Glutamatergic neuron (in vitro differentiated cells): Measurements from ENCODE around the gene KRTAP3-2. TPM values are rescaled to one million over a fixed set of nuclear protein-coding genes. Genes with fewer than 3 reads are reported as not detected.

Experiments used
- DNase-seq: peaks from one replicate; pipeline ENCODE4 v3.0.0; 2022
- H3K27ac Mint-ChIP-seq: one replicate; pipeline ENCODE4 v1.8.0; 2020; ENCODE audit warnings: mild to moderate bottlenecking, mixed read lengths, inconsistent platforms; ENCODE audit not compliant: unreplicated experiment
- H3K27me3 Mint-ChIP-seq: one replicate; pipeline ENCODE4 v1.8.0; 2020; ENCODE audit warnings: mild to moderate bottlenecking, moderate library complexity, mixed read lengths, inconsistent platforms; ENCODE audit not compliant: unreplicated experiment
- H3K36me3 Mint-ChIP-seq: one replicate; pipeline ENCODE4 v1.8.0; 2020; ENCODE audit warnings: mild to moderate bottlenecking, mixed read lengths, inconsistent platforms; ENCODE audit not compliant: unreplicated experiment
- H3K4me1 Mint-ChIP-seq: one replicate; pipeline ENCODE4 v1.8.0; 2020; ENCODE audit warnings: mild to moderate bottlenecking, low read depth, mixed read lengths, inconsistent platforms; ENCODE audit not compliant: unreplicated experiment
- H3K4me3 Mint-ChIP-seq: one replicate; pipeline ENCODE4 v1.8.0; 2020; ENCODE audit warnings: mild to moderate bottlenecking, mixed read lengths, inconsistent platforms; ENCODE audit not compliant: unreplicated experiment
- H3K9me3 Mint-ChIP-seq: one replicate; pipeline ENCODE4 v1.8.0; 2020; ENCODE audit warnings: mild to moderate bottlenecking, moderate library complexity, mixed read lengths, inconsistent platforms; ENCODE audit not compliant: unreplicated experiment
- CTCF ChIP-seq: fragments of 200-600 bp; sonication (generic); IDR thresholded peaks from one replicate; pipeline ENCODE4 v1.5.0; 2021; ENCODE audit not compliant: partially characterized antibody, unreplicated experiment
- total RNA-seq: library from RNA; stranded (reverse); fragmentation: NEBNext Ultra II Directional; extraction: Animal tissue kit (Norgen Biotek cat#: 25700); gene quantifications from one replicate; pipeline ENCODE4 v1.2.1, GENCODE V29; 2021; ENCODE audit not compliant: unreplicated experiment

KRTAP3-2 gene
- total RNA-seq, 1 donor from 2014 or later, result not detected

GRCh38 chr17:41009301-41009760 lies 9.6 kb upstream of the KRTAP3-2 start:
- H3K36me3 Mint-ChIP-seq, result no peaks in the 10 kb centered on the region
- H3K4me1 Mint-ChIP-seq, result peaks cover 17% of the 10 kb centered on the region
- DNase-seq, result no peak
- H3K27me3 Mint-ChIP-seq, result peaks cover 8% of the 10 kb centered on the region
- H3K9me3 Mint-ChIP-seq, result peaks cover 6% of the 10 kb centered on the region
- H3K4me3 Mint-ChIP-seq, result no peak overlapping the region
- H3K27ac Mint-ChIP-seq, result no peak overlapping the region
- TF ChIP-seq CTCF, result no peak

- peak; percentile 47 for DNase-seq
- peak within 1 kb of the TSS; percentile 81 for H3K27ac Mint-ChIP-seq
- H3K9me3 Mint-ChIP-seq, result peaks cover 6% of the 10 kb centered on the region
- H3K4me1 Mint-ChIP-seq, result peaks cover 17% of the 10 kb centered on the region
- no peaks in the 10 kb centered on the region for H3K36me3 Mint-ChIP-seq
- H3K4me3 Mint-ChIP-seq, result no peak within 1 kb of the TSS
- peaks cover 8% of the 10 kb centered on the region for H3K27me3 Mint-ChIP-seq
- no peak for TF ChIP-seq CTCF
Observed at GRCh38 chr17:41008811-41009210, 9.1 kb upstream of the KRTAP3-2 start, which contains the start of gene KRTAP3-1. Gene KRTAP3-1, minus strand, starts transcription at chr17:41009128. Its CDS starts 54 bp downstream, at chr17:41009074.

GRCh38 chr17:41004397-41004796 lies 4.7 kb upstream of the KRTAP3-2 start:
- Mint-ChIP-seq H3K27me3 (peaks cover 8% of the 10 kb centered on the region), H3K4me3 (no peak overlapping the region), H3K9me3 (peaks cover 8% of the 10 kb centered on the region), H3K4me1 (peaks cover 16% of the 10 kb centered on the region), H3K36me3 (no peaks in the 10 kb centered on the region), H3K27ac (no peak overlapping the region)
- no peak for DNase-seq
- no peak for TF ChIP-seq CTCF

GRCh38 chr17:41003926-41004325 lies 4.2 kb upstream of the KRTAP3-2 start:
- H3K4me1 Mint-ChIP-seq, result peaks cover 18% of the 10 kb centered on the region

More at GRCh38 chr17:41003926-41004325, 4.2 kb upstream of the KRTAP3-2 start:
- peaks cover 9% of the 10 kb centered on the region for H3K27me3 Mint-ChIP-seq
- no peak overlapping the region for H3K4me3 Mint-ChIP-seq
- H3K36me3 Mint-ChIP-seq, result no peaks in the 10 kb centered on the region
- no peak for TF ChIP-seq CTCF
- no peak overlapping the region for H3K27ac Mint-ChIP-seq
- H3K9me3 Mint-ChIP-seq, result peaks cover 10% of the 10 kb centered on the region
- DNase-seq, result no peak
